ENCODE data around the gene HNMT.

DNA sequence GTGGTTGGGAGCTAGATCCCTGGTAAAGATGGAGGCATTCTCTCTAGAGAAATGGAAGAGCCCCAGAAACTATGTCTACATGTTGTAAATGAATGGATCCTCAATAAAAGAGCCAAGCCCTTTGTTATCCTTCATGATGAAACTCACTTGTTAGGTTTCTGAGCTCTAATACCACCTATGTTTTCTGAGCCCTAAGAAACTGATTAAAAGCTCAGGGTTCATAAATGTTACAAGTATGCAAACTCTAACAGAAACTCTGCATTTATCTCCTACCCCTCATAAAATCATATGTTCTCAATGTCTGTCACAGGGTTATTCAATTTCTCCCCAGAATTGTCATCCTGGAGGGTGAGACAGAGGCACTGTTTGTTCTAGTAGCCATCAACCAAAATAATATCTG, 18.0 kb upstream of the HNMT start:
- TF ChIP-seq, protein P1, sequence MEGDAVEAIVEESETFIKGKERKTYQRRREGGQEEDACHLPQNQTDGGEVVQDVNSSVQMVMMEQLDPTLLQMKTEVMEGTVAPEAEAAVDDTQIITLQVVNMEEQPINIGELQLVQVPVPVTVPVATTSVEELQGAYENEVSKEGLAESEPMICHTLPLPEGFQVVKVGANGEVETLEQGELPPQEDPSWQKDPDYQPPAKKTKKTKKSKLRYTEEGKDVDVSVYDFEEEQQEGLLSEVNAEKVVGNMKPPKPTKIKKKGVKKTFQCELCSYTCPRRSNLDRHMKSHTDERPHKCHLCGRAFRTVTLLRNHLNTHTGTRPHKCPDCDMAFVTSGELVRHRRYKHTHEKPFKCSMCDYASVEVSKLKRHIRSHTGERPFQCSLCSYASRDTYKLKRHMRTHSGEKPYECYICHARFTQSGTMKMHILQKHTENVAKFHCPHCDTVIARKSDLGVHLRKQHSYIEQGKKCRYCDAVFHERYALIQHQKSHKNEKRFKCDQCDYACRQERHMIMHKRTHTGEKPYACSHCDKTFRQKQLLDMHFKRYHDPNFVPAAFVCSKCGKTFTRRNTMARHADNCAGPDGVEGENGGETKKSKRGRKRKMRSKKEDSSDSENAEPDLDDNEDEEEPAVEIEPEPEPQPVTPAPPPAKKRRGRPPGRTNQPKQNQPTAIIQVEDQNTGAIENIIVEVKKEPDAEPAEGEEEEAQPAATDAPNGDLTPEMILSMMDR (IDR thresholded peaks at IDR 0.05) = no peak
- no peak for TF ChIP-seq POLR2A (IDR thresholded peaks at IDR 0.05)
